GM21515 (cell line): ENCODE data around the gene TMEM184A.
A peak's percentile ranks its signal among the peaks of the same experiment; 100 is the strongest.
"Not testable (repeated sequence)": the region's sequence is repeated elsewhere in the genome, so short reads cannot be mapped to it uniquely, and the experiment has no call there.

Experiments used
- ATAC-seq: cut with Tn5 transposase; IDR thresholded peaks from one replicate; pipeline ENCODE4 v1.9.1; 2021; ENCODE audit not compliant: unreplicated experiment

The TMEM184A gene

DNA sequence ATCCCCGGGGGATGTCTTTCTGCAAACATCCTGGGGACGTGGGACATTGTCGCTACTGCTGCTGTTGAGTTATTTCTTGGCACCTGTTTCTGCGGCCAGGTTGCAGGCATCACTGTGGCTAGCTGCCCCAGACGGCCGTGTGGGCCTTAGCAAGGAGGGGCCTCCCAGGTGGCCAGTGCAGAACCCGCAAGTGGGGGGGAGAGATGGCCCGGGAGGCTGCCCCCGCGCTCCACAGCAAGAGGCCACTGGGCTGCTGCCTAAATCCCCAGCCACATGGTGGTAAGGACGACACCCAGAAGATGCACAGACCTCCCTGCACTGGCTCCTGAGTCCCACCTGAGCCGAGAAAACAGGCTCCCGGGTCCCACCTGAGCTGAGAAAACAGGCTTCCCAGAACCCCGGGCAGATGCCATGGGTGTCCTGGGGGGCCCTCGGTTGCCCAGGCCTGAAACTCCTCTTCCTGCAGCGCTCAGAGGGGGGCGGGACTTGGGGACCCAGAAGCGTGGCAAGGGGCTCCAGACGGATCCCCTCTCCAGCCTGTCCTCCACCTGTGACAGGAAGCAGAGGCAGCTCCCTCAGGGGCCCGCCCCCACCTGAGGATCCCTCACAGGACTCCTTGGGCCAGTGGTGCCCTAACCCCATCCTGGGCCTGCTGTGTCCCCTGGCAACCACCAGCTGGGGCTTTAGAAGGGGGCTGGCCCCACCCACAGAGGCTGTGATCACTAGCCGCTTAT, 26.5 kb downstream of the TMEM184A start:
- no peak for ATAC-seq

- no peak for ATAC-seq
These were observed 29.7 kb downstream of the TMEM184A start for GRCh38 chr7:1526271-1526754.

- no peak for ATAC-seq
These were observed 30.6 kb downstream of the TMEM184A start for GRCh38 chr7:1525409-1525808.

GRCh38 chr7:1523844-1524243, 32.2 kb downstream of the TMEM184A start:
- no peak for ATAC-seq

GRCh38 chr7:1523208-1523607, 32.8 kb downstream of the TMEM184A start:
- no peak for ATAC-seq

DNA sequence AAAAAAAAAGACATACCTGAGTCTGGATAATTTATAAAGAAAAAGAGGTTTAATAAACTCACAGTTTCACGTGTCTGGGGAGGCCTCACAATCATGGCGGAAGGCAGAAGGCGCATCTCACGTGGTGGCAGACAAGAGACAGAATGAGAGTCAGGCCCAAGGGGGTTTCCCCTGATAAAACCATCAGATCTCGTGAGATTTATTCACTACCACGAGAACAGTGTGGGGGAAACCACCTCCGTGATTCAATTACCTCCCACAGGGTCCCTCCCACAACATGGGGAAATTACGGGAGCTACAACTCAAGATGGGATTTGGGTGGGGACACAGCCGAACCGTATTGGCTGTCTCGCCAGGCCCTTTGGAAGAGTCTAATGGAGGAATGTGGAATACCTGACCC, 34.5 kb downstream of the TMEM184A start:
- no peak for ATAC-seq

DNA sequence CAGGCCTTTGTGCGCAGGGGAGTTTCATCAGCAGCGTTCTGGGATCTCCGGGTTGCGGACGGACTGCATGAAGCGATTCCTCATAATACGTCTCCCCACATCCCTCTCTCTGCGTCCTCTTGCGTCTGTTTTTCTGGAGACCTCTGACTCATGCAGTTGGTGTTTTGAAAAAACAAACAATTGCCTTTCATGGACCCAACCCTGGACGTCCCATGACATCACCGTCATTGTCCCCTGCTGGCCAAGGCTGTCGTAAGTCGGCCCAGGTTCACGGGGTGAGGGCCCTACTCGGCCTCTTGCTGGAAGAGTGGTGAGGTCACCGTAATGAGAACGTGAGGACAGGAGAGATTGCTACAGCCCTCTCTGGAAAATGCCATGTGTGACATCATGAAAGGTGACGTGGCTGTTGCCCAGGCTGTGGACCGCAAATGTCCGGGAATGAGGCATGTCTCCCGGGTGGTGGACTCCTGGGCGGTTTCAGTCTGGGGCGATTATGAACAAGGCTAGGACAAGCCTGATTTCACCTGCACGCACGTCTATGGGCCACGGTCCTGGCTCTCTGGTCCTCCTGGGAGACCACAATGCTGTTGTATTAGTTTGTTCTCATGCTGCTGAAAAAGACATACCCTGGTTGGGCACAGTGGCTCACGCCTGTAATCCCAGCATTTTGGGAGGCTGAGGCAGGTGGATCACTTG, 35.3 kb downstream of the TMEM184A start:
- no peak for ATAC-seq

- ATAC-seq = not testable (repeated sequence)
These were observed 36.6 kb downstream of the TMEM184A start for GRCh38 chr7:1519322-1519922.

DNA sequence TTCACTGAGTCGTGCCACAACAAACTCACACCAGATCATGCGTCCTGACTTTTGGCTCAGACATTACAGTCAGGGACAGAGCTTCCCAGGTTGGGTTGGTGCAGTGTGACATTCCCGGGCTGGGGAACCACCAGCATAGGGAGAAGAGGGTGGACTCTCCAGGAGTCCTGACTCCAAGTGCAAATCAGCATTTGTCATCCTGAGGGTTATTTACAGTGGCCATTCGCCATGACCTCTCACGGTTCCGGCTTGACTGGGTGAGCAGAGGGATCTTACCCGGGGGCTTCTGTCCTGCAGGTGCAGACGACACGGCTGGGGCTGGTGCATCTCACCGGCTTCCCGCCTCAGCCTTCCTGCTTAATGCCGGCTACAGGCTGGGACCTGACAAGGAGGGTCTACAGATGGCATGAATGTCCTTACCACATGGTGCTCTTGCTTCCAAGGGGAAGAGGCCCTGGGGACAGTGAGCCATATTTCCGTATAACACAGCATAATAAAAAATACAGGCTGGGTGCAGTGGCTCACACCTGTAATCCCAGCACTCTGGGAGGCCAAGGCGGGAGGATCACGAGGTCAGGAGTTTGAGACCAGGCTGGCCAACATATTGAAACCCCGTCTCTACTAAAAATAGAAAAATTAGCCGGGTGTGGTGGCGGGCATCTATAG, 39.3 kb downstream of the TMEM184A start:
- ATAC-seq = no peak

DNA sequence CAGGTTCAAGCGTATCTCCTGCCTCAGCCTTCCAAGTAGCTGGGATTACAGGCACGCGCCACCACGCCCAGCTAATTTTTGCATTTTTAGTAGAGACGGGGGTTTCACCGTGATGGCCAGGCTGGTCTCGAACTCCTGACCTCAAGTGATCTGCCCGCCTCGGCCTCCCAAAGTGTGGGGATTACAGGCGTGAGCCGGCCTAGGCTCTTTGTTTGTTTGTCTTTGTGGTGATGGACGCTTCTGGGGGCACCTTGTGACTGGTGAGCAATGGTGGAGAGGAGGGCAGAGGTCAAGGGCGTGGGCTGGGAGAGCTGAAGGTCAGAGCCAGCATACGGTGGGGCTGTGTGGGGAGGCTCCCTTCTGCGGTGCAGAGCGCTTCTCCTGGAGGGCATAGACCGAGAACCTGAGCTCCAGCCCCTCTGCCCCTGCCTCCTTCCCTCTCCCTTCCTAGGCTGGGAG, 40.5 kb downstream of the TMEM184A start:
- not testable (repeated sequence) for ATAC-seq

- no peak for ATAC-seq
These were observed 41.0 kb downstream of the TMEM184A start for GRCh38 chr7:1514995-1515401.

GRCh38 chr7:1514407-1514806, 41.6 kb downstream of the TMEM184A start:
- no peak for ATAC-seq

DNA sequence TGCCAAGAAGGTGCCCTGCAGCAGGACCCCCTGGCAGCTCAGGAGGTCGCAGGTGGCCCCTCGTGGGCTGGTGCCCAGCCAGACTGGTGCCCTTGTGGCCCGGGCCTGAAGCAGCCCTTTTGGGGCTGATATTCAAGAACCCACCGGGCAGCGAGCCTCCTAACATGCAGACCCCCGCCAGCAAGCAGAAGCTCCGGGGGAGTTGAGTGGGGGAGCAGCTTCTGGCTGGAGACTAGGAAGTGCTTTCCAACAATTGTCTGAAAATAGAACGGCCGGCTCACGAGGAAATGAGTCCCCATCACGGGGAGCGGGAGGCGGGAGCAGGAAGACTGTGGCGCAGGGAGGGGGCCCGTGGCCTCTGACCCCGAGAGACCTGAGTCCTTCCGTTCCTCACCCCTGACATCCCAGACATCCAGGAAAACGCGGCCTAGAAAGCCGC, 42.3 kb downstream of the TMEM184A start:
- ATAC-seq = no peak

DNA sequence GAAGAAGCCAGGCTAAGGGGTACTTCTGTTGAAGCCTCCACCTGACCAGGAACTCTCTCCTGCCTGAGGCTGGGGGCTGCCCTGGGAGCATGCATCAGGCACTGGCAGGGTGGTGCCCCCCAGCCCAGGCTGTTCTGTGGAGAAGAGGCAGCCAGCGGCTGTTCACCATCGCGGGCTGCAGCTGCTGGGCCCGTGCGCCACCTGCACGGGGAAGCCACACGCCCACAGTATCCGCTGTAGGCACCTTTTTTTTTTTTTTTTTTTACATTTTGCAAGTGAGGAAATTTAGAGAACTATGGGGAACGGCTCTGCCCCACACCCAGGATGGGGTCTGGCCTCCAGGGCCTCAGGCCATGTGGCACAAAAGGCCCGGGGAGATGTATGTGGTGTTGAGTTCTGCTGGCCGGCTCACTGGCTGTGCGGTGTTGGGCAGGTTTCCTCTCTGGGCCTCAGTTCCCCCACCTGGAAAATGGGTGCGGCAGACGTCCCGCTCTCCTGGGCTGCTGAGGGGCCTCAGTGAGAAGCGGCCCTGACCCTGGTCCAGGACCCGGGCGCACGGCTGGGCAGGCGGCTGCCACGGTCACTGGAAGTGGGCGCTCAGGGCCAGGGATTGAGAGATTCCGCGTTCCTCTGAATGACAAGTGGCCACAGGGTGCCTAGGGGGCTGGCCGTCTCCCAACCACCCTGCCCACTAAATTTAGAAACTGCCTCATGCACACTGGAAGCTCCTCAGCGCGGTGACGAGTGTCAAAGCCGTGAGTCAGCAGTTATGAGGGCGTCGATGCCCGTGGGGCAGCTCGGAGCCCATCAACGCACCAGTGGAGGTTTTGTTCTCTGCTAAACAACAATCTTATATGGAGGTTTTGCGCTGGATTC, 43.0 kb downstream of the TMEM184A start:
- peak; percentile 44 for ATAC-seq

DNA sequence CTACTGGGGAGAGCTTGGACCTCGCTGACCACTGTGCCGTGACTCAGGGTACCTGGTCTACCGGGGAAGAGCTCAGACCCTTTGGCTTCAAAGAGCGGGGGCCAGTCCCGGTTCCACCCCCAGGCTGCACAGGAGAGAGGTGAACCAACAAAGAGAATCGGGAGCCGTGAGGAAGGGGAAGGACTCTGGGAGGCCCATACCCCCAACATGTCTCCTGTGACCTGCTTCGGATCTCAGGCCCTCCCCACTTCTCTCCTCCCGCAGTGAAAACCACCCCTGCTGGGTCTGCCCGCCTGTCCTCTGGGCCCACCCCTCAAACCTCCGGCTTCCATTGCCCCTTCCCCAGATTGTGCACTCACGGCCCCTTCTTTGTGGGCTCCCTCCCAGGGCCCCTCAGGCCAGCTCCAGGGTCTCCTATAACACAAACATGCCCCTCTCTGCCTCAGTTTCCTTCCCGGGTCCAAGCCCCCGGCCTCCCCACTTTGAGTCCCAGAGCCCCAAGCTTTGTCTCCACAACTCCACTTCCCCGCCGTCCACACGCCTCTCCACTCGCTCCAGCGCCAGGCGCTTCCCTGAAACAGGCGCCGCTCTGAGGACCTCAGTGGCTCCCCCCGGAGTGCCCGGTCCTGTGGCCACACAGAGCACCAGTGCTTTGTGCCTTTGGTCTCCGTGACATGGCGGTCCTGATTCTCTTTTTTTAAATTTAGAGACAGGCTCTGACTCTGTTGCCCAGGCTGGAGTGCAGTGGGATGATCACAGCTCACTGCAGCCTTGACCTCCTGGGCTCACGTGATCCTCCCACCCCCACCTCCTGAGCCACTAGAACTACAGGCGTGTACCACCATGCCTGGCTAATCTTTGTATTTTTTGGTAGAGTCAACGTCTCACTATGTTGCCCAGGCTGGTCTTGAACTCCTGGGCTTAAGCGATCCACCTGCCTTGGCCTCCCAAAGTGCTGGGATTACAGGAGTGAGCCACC, 44.3 kb downstream of the TMEM184A start:
- no peak for ATAC-seq

GRCh38 chr7:1510780-1511154, 45.2 kb downstream of the TMEM184A start:
- ATAC-seq = no peak

GRCh38 chr7:1509226-1509625, 46.8 kb downstream of the TMEM184A start:
- ATAC-seq = no peak

- ATAC-seq = no peak
These were observed 47.7 kb downstream of the TMEM184A start for GRCh38 chr7:1508277-1508758.
